Liver (tissue), 9 donors: ENCODE measurements around the gene DTNB. TPM values are rescaled to one million over a fixed set of nuclear protein-coding genes. Genes with fewer than 3 reads are reported as not detected.
"Not testable (repeated sequence)": the region's sequence is repeated elsewhere in the genome, so short reads cannot be mapped to it uniquely, and the experiment has no call there.

Source experiments
- DNase-seq: peaks from one replicate; pipeline ENCODE4 v3.0.0-alpha.2; 2017; ENCODE audit warnings: low spot score
- H3K27ac ChIP-seq, 2 donors: one replicate each; pipeline ENCODE4 v1.7.0; 2013; ENCODE audit warnings: inconsistent platforms in 2 of 2, low read length in 2 of 2, control low read depth in 1 of 2, low read depth in 1 of 2, mild to moderate bottlenecking in 1 of 2
- H3K27me3 ChIP-seq, 4 donors: one replicate each; pipeline versions ENCODE4 v1.6.1 to v1.7.0; 2013; ENCODE audit warnings: low read length in 3 of 4, inconsistent platforms in 1 of 4, mild to moderate bottlenecking in 1 of 4, moderate library complexity in 1 of 4; ENCODE audit not compliant: control insufficient read depth in 4 of 4, insufficient read depth in 4 of 4
- H3K36me3 ChIP-seq, 4 donors: one replicate each; pipeline versions ENCODE4 v1.6.1 to v1.7.0; 2013; ENCODE audit warnings: low read length in 3 of 4, mild to moderate bottlenecking in 3 of 4, low read depth in 1 of 4, moderate library complexity in 1 of 4; ENCODE audit not compliant: control insufficient read depth in 4 of 4, insufficient read depth in 3 of 4
- H3K4me1 ChIP-seq, 4 donors: one replicate each; pipeline versions ENCODE4 v1.6.1 to v1.7.0; 2013; ENCODE audit warnings: low read length in 3 of 4, mild to moderate bottlenecking in 3 of 4, moderate library complexity in 1 of 4; ENCODE audit not compliant: control insufficient read depth in 4 of 4, insufficient read depth in 4 of 4
- H3K4me3 ChIP-seq, 3 donors: one replicate each; pipeline versions ENCODE4 v1.6.1 to v1.7.0; 2013; ENCODE audit warnings: low read length in 3 of 3, control low read depth in 1 of 3, low read depth in 1 of 3, mild to moderate bottlenecking in 1 of 3
- H3K9ac ChIP-seq, 2 donors: one replicate each; pipeline ENCODE4 v1.7.0; 2013; ENCODE audit warnings: low read length in 2 of 2, mild to moderate bottlenecking in 2 of 2, moderate library complexity in 2 of 2, control low read depth in 1 of 2, low read depth in 1 of 2
- H3K9me3 ChIP-seq, 4 donors: one replicate each; pipeline versions ENCODE4 v1.6.1 to v1.7.0; 2013; ENCODE audit warnings: low read length in 3 of 4; ENCODE audit not compliant: control insufficient read depth in 4 of 4
- ATF3 ChIP-seq: IDR thresholded peaks from 2 replicates; pipeline ENCODE4 v1.6.1; 2016; ENCODE audit warnings: antibody characterized with exemption
- FOXA1 ChIP-seq: IDR thresholded peaks from 2 replicates; pipeline ENCODE4 v1.6.1; 2016; ENCODE audit warnings: antibody characterized with exemption
- FOXA2 ChIP-seq: IDR thresholded peaks from 2 replicates; pipeline ENCODE4 v1.6.1; 2016; ENCODE audit warnings: antibody characterized with exemption
- GABPA ChIP-seq, 2 donors: IDR thresholded peaks in 1 of 2; conservative IDR thresholded peaks in 1 of 2; 2 replicates each; pipeline ENCODE4 v1.6.1; 2016; ENCODE audit warnings: antibody characterized with exemption in 2 of 2, mild to moderate bottlenecking in 1 of 2, moderate library complexity in 1 of 2
- JUND ChIP-seq, 2 donors: IDR thresholded peaks; 2 replicates each; pipeline ENCODE4 v1.6.1; 2016; ENCODE audit warnings: antibody characterized with exemption in 2 of 2
- MAX ChIP-seq: IDR thresholded peaks from 2 replicates; pipeline ENCODE4 v1.6.1; 2016; ENCODE audit warnings: antibody characterized with exemption
- NR2F2 ChIP-seq: IDR thresholded peaks from 2 replicates; pipeline ENCODE4 v1.6.1; 2016; ENCODE audit warnings: antibody characterized with exemption
- RAD21 ChIP-seq, 2 donors: IDR thresholded peaks; 2 replicates each; pipeline ENCODE4 v1.6.1; 2016; ENCODE audit warnings: antibody characterized with exemption in 2 of 2, mild to moderate bottlenecking in 2 of 2
- RXRA ChIP-seq, 2 donors: IDR thresholded peaks; 2 replicates each; pipeline ENCODE4 v1.6.1; 2017 to 2018; ENCODE audit warnings: antibody characterized with exemption in 2 of 2, mild to moderate bottlenecking in 1 of 2
- TAF1 ChIP-seq: conservative IDR thresholded peaks from 2 replicates; pipeline ENCODE4 v1.6.1; 2016; ENCODE audit warnings: antibody characterized with exemption, mild to moderate bottlenecking
- YY1 ChIP-seq: IDR thresholded peaks from 2 replicates; pipeline ENCODE4 v1.6.1; 2016; ENCODE audit warnings: antibody characterized with exemption, mild to moderate bottlenecking
- ZBTB33 ChIP-seq: IDR thresholded peaks from 2 replicates; pipeline ENCODE4 v1.6.1; 2016; ENCODE audit warnings: antibody characterized with exemption
- WGBS: extraction: QIAGEN DNeasy Blood & Tissue Kit; methylation state at CpG from one replicate; pipeline ENCODE4 v1.1.7; 2013; 5-methylcytosine and 5-hydroxymethylcytosine counted together
- polyA plus RNA-seq, 2 donors: library from polyadenylated mRNA; stranded (reverse) in 1 of 2; unstranded in 1 of 2; fragments of 200-250 nt in 1 of 2; fragments of >200 nt in 1 of 2; fragmentation: Nextera tagmentation in 1 of 2; extraction: Ambion mirVana in 1 of 2; gene quantifications; one replicate each; pipeline versions ENCODE4 v1.2.1 to v1.2.3, GENCODE V29; 2013 to 2015
- total RNA-seq, 2 donors: library from RNA; depleted of rRNA; stranded (reverse); fragments of >200 nt; gene quantifications; one replicate each; pipeline ENCODE4 v1.2.3, GENCODE V29; 2014
- donor health status: healthy.
- donor health status: healthy.
- donor health status: healthy.
- donor health status: healthy.
- donor health status: healthy.

DTNB gene
- total and polyA plus RNA-seq, 4 donors = 3.3 to 10.5 (median 6.4) TPM

- no peak for DNase-seq
- TF ChIP-seq TAF1 (no peak), FOXA2 (no peak), RAD21 (IDR thresholded peaks at IDR 0.05) (no peak), ZBTB33 (no peak), FOXA1 (no peak), MAX (no peak), RXRA (IDR thresholded peaks at IDR 0.05) (no peak), ATF3 (no peak), NR2F2 (no peak), JUND (IDR thresholded peaks at IDR 0.05) (no peak), YY1 (no peak)
- H3K9ac ChIP-seq = no peak overlapping the region
- H3K36me3 ChIP-seq = no peaks in the 10 kb centered on the region
- H3K9me3 ChIP-seq = no peaks in the 10 kb centered on the region
- peaks cover 0 to 5% (median 0%) of the 10 kb centered on the region in 4 donors for H3K4me1 ChIP-seq
- H3K4me3 ChIP-seq = no peak overlapping the region
- H3K27ac ChIP-seq = no peak overlapping the region
- 77% methylated on average over 5 of the region's 5 CpGs for WGBS
- H3K27me3 ChIP-seq = no peaks in the 10 kb centered on the region
These were observed 34.7 kb upstream of the DTNB start for GRCh38 chr2:25707927-25708590.

GRCh38 chr2:25705575-25705974 is 32.2 kb upstream of the DTNB start:
- not testable (repeated sequence) for H3K9me3 ChIP-seq, H3K4me1 ChIP-seq, H3K27ac ChIP-seq, DNase-seq, H3K4me3 ChIP-seq, H3K36me3 ChIP-seq, H3K27me3 ChIP-seq, H3K9ac ChIP-seq
- WGBS = 94% methylated on average over 33 of the region's 33 CpGs

GRCh38 chr2:25701801-25702200 is 28.4 kb upstream of the DTNB start:
- 96% methylated on average over 9 of the region's 9 CpGs for WGBS
- no peaks in the 10 kb centered on the region for H3K9me3 ChIP-seq
- TF ChIP-seq GABPA (IDR thresholded peaks at IDR 0.05 in 1 of 2, conservative IDR thresholded peaks at IDR 0.05 in 1 of 2) (no peak), MAX (no peak)
- DNase-seq = no peak
- no peaks in the 10 kb centered on the region for H3K27me3 ChIP-seq
- no peaks in the 10 kb centered on the region for H3K4me1 ChIP-seq
- no peaks in the 10 kb centered on the region for H3K36me3 ChIP-seq
- no peak overlapping the region for H3K4me3 ChIP-seq
- no peak overlapping the region for H3K27ac ChIP-seq
- H3K9ac ChIP-seq = no peak overlapping the region
